Brain microvascular endothelial cell (primary cell): ENCODE results near the gene POSTN.

Experiments used
- DNase-seq: peaks from one replicate; pipeline ENCODE4 v3.0.0-alpha.2; 2020
- H3K27ac ChIP-seq: fragments of 250-450 bp; sonication (Bioruptor Pico); 2 replicates; pipeline ENCODE4 v1.5.1; 2020; ENCODE audit warnings: mild to moderate bottlenecking, moderate library complexity
- H3K27me3 ChIP-seq: fragments of 250-450 bp; sonication (Bioruptor Pico); replicated peaks from 2 replicates; pipeline ENCODE4 v1.5.1; 2020; ENCODE audit warnings: mild to moderate bottlenecking
- H3K36me3 ChIP-seq: fragments of 250-450 bp; sonication (Bioruptor Pico); replicated peaks from 2 replicates; pipeline ENCODE4 v1.5.1; 2020; ENCODE audit warnings: mild to moderate bottlenecking
- H3K4me3 ChIP-seq: 2 replicates; pipeline ENCODE4 v1.5.1; 2011; ENCODE audit warnings: low read depth, mild to moderate bottlenecking, control low read depth, low read length, moderate library complexity
- in situ Hi-C: cut with HindIII; loops from 2 replicates; pipeline ENCODE4 v1.10.0; 2017; ENCODE audit warnings: low sequenced_read_pairs, low pct_ligation_motif_present
- TF ChIP-seq, protein P1 (sequence below): IDR thresholded peaks from 2 replicates; pipeline ENCODE4 v1.5.1; 2011; ENCODE audit warnings: low read depth, mild to moderate bottlenecking, moderate library complexity, low read length, control low read depth, inconsistent platforms; ENCODE audit errors: missing control alignments

POSTN gene

DNA sequence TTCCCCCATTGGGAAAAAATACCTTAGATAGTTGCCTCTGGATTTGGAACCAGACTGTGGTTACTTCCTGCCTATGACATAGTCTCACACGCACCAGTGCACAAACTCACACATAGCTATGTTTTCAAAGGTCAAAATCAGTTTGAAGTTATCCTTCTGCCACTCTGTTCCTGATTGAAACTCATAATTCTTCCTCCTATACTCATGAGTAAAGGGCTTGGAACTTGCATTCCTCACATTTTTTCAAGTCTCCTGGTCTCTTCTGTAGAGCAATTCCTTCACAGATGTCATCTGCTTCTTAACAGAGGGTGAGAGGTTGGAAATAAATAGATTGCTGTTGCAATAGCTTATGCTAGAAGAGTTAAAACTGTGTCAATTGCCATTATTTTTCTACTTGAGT is 18.6 kb upstream of the POSTN start:
- Histone ChIP-seq H3K36me3 (no peaks in the 10 kb centered on the region), H3K27me3 (no peaks in the 10 kb centered on the region), H3K27ac (peak overlapping the region; percentile 99), H3K4me3 (no peak overlapping the region)
- peak; percentile 90 for DNase-seq
- in situ Hi-C loops: no loop called here
- TF ChIP-seq, protein P1, sequence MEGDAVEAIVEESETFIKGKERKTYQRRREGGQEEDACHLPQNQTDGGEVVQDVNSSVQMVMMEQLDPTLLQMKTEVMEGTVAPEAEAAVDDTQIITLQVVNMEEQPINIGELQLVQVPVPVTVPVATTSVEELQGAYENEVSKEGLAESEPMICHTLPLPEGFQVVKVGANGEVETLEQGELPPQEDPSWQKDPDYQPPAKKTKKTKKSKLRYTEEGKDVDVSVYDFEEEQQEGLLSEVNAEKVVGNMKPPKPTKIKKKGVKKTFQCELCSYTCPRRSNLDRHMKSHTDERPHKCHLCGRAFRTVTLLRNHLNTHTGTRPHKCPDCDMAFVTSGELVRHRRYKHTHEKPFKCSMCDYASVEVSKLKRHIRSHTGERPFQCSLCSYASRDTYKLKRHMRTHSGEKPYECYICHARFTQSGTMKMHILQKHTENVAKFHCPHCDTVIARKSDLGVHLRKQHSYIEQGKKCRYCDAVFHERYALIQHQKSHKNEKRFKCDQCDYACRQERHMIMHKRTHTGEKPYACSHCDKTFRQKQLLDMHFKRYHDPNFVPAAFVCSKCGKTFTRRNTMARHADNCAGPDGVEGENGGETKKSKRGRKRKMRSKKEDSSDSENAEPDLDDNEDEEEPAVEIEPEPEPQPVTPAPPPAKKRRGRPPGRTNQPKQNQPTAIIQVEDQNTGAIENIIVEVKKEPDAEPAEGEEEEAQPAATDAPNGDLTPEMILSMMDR: no peak

DNA sequence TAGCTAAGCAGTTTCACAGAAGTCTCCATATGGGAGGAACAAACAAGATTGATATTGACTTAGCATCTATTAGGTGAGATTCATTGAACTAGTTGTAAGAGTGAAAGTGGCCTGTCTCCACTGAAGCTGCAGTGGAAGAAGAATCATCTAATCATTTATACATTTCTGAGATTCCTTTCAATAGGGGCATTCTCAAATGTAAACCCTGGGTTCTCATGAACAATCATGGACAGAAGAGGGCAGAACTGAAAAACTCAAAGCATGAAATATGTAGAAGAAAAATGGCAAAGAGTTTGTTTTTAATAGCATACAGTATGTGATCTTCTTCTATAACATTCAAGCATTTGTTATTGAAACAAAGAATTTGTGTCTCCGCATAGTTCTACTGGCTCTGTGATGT is 17.6 kb upstream of the POSTN start:
- Histone ChIP-seq H3K36me3 (no peaks in the 10 kb centered on the region), H3K27me3 (no peaks in the 10 kb centered on the region), H3K4me3 (no peak overlapping the region), H3K27ac (peak overlapping the region; percentile 99)
- TF ChIP-seq, protein P1: no peak
- peak; percentile 22 for DNase-seq
- in situ Hi-C loops: no loop called here

DNA sequence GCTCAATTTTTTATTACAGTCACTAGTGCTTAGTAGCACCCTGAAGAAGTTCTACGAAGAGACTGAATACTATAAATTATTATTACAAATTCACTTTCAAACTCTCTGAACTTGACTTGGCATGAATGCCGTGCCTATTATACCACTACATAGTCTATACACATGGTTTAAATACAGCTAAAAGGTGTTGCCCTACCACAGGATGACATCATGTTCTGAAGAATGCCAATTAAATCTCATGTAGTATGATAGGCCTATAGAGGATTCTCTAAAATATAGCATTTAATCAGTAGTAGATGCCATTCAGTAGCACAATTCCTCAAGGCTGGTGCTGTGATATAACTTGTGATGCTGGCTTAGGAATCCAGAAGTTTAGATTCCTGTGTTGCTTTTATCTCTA is 16.7 kb upstream of the POSTN start:
- no peak for DNase-seq
- Histone ChIP-seq H3K27me3 (no peaks in the 10 kb centered on the region), H3K27ac (peak overlapping the region; percentile 99), H3K4me3 (no peak overlapping the region), H3K36me3 (no peaks in the 10 kb centered on the region)
- in situ Hi-C loops: no loop called here
- TF ChIP-seq, protein P1: no peak

DNA sequence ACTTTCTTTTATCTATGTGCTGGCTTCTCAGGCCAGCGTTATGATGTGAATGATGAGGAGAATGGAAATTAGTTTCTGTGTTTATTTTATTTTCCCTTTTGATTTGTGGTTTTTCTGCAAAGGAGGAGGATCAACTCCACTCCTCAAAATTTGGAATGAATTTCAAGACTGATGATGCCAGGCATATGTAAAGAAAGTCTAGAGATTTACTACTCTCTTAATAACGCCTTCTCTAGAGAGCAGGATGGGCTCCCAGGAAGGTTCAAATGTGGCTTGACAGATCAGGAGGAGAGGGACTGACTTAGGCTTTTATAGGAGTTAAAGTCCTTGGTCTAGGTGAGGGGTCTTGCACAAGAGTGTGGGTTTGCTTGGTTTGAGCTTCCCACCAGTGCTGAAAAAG is 15.1 kb upstream of the POSTN start:
- in situ Hi-C loops: no loop called here
- TF ChIP-seq, protein P1: no peak
- DNase-seq: no peak
- Histone ChIP-seq H3K27me3 (no peaks in the 10 kb centered on the region), H3K4me3 (no peak overlapping the region), H3K36me3 (no peaks in the 10 kb centered on the region), H3K27ac (no peak overlapping the region)

DNA sequence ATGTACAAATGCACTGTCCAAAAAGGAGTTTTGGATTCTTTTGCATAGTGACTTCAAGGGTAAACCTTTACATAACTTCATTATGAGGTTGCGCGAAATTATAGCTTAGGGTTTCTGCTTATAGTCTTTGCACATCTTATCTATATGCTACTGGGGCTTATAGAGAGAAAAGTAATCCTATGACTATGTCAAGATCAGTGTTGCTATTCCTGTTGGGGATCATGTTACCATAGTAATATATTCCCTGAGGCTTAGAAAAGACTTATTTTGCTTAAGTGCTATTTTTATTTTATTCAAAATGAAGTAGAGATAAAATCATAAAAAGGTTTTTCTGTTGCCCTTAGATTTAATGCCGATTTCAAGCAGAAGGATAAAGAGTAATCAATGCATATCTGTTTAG is 14.7 kb upstream of the POSTN start:
- TF ChIP-seq, protein P1: no peak
- Histone ChIP-seq H3K4me3 (no peak overlapping the region), H3K27me3 (no peaks in the 10 kb centered on the region), H3K27ac (no peak overlapping the region), H3K36me3 (no peaks in the 10 kb centered on the region)
- in situ Hi-C loops: no loop called here
- DNase-seq: no peak

DNA sequence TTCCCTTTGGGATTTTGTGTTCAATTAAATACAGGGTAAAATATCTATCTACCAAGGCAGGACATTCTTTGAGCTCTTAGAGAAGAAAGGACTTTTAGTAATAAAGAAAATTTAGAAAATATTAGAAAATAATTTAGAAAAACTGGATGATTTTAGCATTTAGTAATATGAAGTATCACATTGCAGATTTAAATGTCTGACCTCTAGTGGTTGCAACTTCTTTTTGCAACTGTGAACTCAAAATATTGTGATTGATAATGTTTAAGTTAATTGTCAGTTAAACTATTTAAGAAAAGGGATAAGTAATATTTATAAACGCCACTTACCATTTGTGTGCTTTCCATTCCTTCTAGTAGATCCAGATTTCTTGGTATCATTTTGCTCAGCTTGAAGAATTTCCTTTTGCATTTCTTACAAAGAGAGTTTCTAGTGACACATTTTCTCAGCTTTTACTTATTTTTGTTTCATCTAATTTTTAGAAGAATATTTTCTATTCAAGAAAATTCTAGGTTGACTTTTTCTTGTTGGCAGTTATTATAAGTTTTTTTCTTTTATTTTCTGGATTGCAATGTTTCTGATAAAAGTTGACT is 10.3 kb upstream of the POSTN start:
- no peak for DNase-seq
- TF ChIP-seq, protein P1: peak; percentile 45
- no peaks in the 10 kb centered on the region for H3K36me3 ChIP-seq
- H3K4me3 ChIP-seq: no peak overlapping the region
- H3K27ac ChIP-seq: no peak overlapping the region
- in situ Hi-C loops: no loop called here
- no peaks in the 10 kb centered on the region for H3K27me3 ChIP-seq
